IPS DF 4.7 (cell line): Measurements from ENCODE around the gene HOXC12.

ENCODE experiments used
- DNase-seq: peaks from one replicate; pipeline ENCODE4 v3.0.0-alpha.2; 2013; ENCODE audit warnings: low spot score; ENCODE audit errors: extremely low read depth

Gene HOXC12

GRCh38 chr12:53996240-53997203 lies 41.8 kb downstream of the HOXC12 start:
- no peak for DNase-seq

DNA sequence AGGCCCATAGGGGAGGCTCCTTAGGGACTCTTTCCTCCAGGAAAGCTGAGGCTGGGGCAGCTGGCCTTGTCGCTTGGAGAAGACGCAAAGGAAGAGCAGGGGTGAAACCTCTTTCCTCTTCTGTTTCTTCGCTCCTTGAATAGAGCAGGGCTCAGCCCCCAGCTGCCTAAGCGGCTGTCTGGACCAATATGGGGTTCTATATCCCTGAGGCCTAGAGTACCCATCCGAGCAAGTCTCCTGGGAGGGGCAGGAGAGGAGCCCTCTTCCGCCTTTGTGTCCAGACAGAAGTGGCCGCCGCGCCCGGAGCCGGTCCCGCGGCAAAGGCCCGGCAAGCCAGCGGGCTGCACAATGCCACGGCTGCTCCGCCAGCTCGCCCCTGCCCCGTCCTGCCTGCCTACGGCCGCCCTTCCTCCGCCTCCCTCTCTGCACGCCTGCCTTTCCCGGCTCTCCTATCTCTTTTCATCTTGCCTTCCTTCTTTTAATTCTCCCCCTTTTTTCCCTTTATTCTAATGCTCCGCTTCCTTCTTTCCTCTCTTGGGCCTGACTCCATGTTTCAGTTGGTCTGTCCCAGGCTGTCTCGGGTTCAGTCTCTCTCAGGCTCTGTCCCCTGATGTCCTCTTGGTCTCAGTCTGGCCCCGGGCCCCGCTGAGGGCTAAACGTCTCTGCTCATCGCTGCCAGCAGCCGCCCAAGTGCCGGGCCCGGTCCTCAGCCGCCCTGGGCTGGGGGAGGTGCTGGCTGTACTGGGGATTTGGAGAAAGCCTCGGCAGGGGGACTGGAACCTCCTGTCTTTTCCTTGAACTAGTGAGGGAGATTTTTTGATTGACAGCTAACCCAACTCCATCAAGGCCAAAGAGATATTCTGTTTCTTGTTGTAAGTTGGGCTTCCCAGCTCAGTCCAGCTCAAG lies 42.8 kb downstream of the HOXC12 start:
- no peak for DNase-seq

DNA sequence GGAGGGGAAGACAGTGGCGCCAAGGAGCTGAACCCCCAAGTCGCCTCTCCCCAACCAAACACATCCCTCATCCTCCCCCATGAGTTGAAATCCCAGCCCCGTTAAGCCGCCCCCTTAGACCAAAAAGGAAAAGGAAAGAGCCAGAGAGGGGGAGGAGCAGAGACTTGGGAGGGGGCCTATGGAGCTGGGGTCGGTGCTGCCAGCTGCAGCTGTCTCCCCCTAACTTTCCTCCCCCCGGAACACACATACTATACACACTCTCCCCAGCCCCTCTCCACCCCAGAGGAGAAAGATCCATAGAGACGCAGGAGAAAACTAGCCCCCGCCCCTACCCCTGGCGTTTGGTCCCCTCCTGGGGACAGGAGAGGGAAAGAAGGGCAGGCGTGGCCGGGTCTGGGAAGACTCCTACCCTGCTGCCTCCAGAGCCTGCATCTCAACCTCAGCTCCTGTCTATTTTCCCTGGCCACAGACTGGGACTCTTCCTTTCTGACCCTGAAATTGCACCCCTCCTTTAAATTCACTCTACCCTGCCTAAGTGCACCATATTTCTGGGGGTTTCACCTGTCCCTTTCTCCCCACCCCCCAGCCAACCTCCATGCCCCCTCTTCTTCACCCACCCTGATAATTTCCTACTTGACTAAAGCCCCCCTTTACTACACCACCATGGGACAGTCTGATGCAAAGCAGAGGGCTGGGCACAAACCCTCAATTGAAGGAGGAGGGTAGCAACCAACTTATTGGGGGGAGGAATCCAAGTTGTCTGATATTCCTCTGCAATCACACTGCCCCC lies 43.6 kb downstream of the HOXC12 start:
- no peak for DNase-seq

GRCh38 chr12:53998900-53999236 lies 44.2 kb downstream of the HOXC12 start:
- no peak for DNase-seq

DNA sequence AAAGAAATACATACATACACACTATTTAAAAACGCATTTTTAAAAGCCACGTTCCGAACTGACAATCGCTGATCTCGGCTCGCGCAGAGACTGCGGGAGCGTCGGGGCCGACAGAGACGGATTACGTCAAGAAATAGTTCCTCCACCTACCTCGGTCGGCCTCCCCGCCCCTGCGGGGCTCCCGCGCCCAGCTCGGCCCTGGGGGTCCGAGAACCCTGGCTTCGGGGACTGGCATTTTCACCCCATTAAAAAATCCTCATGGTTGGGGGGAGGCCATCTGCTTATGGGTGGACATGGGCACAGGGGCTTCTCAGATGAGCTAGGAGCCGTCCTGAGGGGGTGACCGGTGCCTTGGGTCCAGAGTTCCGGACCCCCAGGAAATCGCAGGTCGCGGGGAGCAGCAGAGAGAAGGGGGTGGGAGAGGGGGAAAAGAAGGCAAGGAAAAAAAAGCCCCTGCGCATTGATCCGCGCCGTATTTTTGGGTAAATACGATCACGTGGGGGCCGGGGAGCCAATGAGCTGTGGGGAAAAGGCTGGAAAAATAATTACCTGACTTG lies 44.9 kb downstream of the HOXC12 start:
- DNase-seq: no peak

- no peak for DNase-seq
These were observed 45.7 kb downstream of the HOXC12 start, which contains the start of gene HOXC9 for GRCh38 chr12:54000116-54001114. Gene HOXC9, plus strand, starts transcription at chr12:54000161. Its CDS starts 28 bp downstream, at chr12:54000189.

DNA sequence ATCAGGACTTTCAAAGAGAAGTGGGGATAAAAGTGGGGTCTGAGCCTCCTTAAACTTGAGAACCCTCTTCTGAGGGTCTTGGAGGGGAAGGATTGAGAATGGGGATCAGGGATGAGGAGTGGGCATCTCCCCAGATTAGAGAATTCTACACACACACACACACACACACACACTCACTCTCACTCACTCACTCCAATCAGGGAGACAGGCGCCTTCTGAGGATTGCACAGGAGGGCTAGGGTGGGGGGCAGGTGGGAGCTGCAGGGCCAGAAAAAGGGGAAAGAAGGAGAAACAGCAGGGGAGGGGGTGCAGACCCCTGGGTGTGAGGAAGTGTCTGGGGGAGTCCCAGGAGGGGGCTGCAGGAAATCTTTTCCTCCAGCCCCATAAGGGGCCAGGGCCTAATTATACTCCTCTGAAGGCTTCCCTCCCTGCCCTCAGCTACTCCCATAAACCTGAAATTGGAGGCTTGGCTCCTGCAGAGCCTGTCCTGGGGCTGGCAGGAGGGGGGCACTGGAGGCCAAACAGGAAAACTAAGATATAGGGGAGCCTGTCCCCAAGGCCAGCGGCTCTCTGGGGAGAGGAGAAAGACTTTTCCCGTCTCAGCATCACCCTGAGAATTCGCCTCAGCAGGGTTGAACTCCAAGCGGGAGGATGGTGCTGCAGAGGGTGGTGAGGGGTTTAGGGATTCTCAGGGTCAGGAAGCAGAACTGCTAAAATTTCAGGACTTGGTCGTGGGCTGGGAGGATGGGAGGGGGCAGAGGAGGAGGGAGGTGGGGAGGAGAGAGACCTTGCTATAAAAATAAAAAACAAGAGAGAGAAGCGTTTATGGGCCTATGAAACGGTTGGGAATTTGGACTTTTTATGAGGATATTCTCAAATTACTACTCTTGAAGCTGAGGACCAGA lies 46.8 kb downstream of the HOXC12 start:
- DNase-seq: no peak

DNA sequence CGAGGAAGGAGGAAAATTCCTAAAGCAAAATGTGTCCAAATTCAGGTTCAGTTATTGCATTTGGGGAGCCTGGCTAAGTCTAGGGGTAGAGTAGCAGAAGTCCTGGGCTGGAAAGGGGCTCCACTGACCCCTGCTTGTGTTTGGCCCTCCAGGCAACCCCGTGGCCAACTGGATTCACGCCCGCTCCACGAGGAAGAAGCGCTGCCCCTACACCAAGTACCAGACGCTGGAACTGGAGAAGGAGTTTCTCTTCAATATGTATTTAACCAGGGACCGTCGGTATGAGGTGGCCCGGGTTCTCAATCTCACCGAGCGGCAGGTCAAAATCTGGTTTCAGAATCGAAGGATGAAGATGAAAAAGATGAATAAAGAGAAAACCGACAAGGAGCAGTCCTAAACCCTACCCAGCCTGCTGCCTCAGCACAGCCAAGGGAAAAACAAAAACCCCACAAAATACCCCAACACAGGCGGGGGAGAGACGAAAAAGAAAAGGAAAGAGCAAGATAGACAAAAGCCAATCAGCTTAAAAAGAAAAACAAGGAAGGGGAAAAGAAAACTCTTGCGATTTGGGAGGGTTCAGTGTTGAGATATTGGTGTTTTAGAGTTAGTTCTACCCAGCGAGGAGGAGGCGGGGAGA lies 47.7 kb downstream of the HOXC12 start:
- no peak for DNase-seq

GRCh38 chr12:54002915-54003389 lies 48.2 kb downstream of the HOXC12 start:
- DNase-seq: no peak

GRCh38 chr12:54003625-54004024 lies 48.9 kb downstream of the HOXC12 start:
- no peak for DNase-seq

- no peak for DNase-seq
These were observed 49.5 kb downstream of the HOXC12 start for GRCh38 chr12:54004063-54004840.

- no peak for DNase-seq
These were observed 50.3 kb downstream of the HOXC12 start for GRCh38 chr12:54004841-54005530.

DNA sequence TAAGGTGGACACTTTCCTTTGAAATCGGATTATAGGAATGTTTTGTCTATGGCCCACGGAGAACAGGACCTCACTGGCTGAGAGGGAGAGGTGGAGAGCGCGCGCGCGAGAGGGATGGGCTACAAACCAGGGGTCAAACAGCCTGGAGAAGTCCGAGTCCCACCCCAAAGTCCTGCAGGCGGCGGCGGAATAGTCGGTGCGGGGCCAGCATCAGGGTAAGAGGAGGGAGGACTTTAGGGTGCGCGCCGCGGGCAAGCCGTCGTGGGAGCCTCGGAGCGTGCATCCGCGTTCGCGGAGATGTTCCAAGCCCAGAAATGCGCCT lies 50.8 kb downstream of the HOXC12 start:
- no peak for DNase-seq

DNA sequence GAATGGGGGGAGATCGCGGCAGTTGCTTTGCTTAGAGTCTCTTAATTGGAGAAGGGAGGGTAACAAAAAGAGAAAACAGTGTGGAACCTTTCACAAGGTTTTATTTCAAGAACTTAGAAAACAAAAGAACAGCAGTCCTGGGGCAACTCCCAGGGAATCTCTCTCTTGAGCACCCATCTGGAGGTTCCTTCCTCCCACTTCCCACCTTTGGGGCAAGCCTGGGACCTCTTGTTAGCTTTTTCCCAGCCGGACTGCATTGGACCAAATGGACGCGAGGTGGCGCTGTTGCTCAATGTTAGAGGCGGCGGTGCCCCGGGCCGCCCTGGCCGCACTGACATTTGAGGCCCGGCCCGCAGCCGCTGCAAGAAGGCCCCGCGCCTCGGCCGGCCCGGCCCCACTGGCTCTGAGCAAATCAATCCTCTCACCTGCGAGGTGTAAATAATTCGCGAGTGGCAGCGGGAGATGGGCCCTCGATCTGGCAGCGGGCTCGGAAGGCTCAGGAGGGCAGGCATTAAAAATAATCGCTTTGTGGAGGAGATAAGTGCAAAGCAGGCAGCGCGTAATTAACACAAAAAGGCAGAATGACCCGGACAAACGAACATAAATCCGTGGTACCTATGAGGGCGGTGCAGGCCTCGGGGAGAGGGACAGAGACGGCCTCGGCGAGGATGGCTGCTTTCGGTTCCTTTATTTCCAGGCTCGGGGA lies 51.3 kb downstream of the HOXC12 start:
- DNase-seq: no peak

DNA sequence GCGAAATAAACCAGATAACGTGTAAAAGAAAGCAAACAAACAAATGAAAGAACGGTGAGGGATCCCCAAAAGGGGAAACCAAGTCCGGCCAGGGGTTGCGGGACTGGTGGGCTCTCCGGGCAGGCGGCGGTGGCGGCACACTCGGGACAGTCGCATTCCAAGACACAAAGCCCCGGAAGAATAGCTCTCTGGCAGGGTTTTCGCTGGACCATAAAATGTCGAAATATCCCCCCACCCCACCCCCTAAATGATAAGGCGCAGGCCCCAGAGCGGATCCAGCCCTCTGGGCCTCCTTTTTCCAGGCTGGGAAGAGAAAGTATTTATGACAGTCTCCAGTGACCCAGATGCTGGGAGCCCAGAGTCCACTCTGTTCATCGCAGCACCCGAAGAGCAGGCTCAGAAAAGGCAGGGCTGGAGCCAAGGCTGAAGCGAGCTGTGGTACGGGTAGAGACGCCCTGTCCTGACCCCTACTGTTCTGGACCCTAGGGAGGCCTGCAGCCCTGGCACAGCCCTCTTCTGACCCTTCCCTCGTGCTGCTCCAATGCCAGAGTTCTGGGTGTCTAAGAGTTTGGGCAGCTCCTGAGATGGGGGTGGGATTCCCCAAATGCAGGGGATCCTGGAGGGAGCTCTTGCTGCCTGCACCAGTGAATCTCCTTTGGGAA lies 52.0 kb downstream of the HOXC12 start:
- DNase-seq: no peak
